ENCODE results near the gene DNAJA1.

DNAJA1 gene

DNA sequence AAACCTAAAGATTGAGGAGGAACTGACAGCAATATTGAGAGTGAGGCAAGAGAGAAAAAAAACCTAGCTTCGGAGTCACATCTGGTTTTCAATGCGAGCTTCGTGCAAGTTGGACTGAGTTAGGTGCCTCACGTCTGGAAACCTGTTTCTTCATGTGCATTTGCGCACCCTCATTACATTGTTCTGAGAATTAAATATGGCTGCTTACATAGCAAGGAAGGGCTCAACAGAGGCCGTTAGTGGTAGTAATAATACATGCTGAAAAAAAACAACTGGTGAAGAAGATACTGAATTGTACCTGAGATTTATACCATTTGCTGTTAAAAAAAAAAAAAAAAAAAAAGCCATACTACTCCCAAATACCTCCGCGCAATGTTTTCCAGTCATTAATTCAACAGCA, 18.6 kb downstream of the DNAJA1 start:
- FAIRE-seq (no peak), DNase-seq (ENCODE audit: insufficient read length, low spot score) (no peak)
- TF ChIP-seq, protein P1, sequence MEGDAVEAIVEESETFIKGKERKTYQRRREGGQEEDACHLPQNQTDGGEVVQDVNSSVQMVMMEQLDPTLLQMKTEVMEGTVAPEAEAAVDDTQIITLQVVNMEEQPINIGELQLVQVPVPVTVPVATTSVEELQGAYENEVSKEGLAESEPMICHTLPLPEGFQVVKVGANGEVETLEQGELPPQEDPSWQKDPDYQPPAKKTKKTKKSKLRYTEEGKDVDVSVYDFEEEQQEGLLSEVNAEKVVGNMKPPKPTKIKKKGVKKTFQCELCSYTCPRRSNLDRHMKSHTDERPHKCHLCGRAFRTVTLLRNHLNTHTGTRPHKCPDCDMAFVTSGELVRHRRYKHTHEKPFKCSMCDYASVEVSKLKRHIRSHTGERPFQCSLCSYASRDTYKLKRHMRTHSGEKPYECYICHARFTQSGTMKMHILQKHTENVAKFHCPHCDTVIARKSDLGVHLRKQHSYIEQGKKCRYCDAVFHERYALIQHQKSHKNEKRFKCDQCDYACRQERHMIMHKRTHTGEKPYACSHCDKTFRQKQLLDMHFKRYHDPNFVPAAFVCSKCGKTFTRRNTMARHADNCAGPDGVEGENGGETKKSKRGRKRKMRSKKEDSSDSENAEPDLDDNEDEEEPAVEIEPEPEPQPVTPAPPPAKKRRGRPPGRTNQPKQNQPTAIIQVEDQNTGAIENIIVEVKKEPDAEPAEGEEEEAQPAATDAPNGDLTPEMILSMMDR (IDR thresholded peaks at IDR 0.05; ENCODE audit: insufficient read depth, missing control alignments): no peak

DNA sequence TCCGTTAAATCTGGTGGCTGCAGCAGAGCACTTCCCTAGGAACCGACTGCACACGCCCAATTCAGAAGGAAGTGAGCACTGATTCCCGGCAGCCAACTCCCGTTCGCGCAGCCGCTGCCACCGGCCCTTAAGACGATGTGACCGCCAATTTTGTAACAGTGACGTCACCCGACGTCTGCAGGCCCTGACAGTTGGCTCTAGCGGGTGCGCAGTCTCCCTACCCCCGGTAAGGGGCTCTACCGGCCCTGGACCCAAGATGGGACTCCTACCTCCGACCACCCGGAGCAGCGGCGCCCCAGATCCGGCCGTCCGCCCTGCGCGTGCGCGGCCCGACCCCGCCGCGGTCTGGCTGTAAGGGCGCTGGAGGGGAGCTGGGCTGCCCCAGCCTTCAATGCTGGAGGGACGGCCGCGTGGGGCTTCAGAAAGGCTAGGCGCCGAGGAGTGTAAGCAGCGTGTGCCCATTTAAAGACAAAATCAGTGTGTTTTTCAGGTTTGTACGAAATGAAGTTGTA, 19.1 kb downstream of the DNAJA1 start:
- DNase-seq (ENCODE audit: insufficient read length, low spot score) (peak; percentile 35), FAIRE-seq (no peak)
- TF ChIP-seq, protein P1 (IDR thresholded peaks at IDR 0.05; ENCODE audit: insufficient read depth, missing control alignments): no peak

DNA sequence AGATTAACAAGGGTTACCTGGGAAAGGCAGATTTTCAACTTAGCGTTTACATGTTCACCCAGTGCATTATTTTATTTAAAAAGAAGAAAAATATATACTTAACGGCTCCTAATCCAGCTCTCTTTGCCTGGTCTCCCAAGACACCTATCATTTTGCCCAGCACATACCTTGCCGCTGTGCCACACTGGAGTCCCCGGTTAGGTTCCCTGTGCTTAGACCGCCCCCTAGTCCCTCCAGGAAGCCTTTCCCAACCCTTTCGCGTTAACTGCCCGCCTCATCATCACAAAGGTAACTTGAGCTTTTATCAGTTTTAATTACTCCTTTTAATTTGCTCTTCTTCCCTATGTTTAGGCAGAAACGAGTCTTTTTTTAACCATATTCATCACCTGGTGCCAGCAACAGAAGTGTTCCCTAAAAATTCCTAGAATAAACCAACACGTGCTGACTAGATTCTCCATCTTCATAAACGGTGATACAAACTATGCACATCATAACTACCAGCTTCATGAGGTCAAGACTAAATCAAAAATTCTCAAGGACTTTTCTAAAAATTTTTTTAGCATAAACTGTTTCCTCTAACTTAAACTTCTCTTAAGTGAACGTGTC, 19.7 kb downstream of the DNAJA1 start:
- DNase-seq (ENCODE audit: insufficient read length, low spot score) (no peak), FAIRE-seq (no peak)
- TF ChIP-seq, protein P1 (IDR thresholded peaks at IDR 0.05; ENCODE audit: insufficient read depth, missing control alignments): peak; percentile 44

DNA sequence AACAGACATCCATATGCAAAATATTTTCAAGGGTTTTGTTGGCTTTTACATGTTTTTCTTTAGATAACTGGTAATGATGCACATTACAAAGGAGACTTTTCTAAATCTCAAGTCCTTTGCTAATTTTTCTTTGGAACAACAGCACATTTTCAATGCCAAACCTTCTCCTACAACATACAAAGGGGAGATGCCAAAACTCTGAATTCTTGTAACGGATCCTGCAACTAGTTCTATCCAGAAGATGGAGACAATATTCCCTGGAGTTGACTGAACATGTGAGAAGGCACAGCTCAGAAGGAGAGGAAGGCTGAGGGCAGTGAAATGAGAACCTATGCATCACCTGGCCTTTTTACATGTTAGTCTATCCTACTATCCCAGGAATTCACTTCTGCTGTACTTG, 21.0 kb downstream of the DNAJA1 start:
- FAIRE-seq: no peak
- TF ChIP-seq, protein P1 (IDR thresholded peaks at IDR 0.05; ENCODE audit: insufficient read depth, missing control alignments): no peak
- DNase-seq (ENCODE audit: insufficient read length, low spot score): no peak

DNA sequence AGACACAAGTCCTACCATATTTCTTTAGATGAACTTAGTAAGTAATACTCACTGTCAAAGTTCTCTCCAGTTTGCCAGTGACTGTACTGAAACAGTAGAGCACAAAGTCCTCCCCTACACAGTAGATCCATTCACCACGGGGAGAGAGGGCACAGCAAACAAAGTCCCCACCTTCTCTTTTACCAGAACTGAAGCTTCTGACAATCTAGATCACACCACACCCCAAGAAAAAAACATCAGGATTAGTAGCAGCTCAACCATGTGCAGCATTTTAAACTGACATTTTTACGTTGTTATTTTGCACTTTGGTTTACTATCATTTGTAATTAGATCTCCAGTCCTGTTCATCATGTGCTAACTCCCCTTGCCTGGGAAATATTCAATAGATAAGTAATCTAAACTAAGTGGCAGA, 23.0 kb downstream of the DNAJA1 start:
- FAIRE-seq: no peak
- TF ChIP-seq, protein P1 (IDR thresholded peaks at IDR 0.05; ENCODE audit: insufficient read depth, missing control alignments): no peak
- DNase-seq (ENCODE audit: insufficient read length, low spot score): no peak

DNA sequence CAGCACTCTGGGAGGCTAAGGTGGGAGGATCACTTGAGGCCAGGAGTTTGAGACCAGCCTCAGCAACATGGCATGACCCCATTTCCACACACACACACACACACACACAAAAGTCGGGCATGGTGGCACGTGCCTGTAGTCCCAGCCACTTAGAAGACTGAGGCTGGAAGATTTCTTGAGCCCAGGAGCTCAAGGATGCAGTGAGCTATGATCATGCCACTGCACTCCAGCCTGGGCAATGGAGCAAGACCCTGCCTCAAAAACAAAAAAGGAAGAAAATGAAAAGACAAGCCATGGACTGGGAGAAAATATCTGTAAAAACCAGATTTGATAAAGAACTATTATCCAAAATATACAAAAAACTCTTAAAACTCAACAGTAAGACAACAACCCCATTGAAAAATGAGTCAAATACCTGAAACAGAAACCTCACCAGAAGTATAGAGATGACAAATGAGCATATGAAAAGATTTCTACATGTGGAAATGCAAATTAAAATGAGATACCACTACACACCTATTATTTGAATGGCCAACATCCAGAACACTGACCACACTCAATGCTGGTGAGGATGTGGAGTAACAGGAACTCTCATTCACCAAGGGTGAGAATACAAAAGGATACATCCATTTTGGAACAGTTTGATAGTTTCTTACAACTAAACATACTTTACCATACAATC, 24.7 kb downstream of the DNAJA1 start:
- TF ChIP-seq, protein P1 (IDR thresholded peaks at IDR 0.05; ENCODE audit: insufficient read depth, missing control alignments): no peak
- DNase-seq (ENCODE audit: insufficient read length, low spot score): no peak
- FAIRE-seq: peak; percentile 84

DNA sequence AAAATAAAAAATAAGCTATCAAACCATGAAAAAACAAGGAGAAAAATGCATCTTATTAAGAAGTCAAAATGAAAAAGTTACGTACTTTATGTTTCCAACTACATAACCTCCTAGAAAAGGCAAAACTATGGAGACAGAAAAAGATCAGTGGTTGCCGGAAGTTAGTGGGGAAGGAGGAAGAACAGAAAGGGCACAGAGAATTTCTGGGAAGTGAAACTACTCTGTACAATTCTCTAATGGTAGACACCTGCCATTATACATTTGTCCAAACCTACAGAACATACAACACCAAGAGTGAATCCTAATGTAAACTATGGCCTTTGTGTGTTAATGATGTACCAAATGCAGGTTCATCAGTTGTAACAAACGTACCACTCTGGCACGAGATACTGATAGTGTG, 26.1 kb downstream of the DNAJA1 start:
- TF ChIP-seq, protein P1 (IDR thresholded peaks at IDR 0.05; ENCODE audit: insufficient read depth, missing control alignments): no peak
- no peak for DNase-seq (ENCODE audit: insufficient read length, low spot score)
- no peak for FAIRE-seq

Data from D721Med (cell line).